ENCODE results near the gene RUNX1. TPM values are rescaled to one million over a fixed set of nuclear protein-coding genes. Genes with fewer than 3 reads are reported as not detected.

RUNX1 gene
- total and polyA plus RNA-seq, 2 experiments from 2014 or later: 0.12 TPM; not detected in 1

GRCh38 chr21:34791776-34792503 is 257.2 kb downstream of the RUNX1 start:
- DNase-seq (ENCODE audit: low read depth in 1 of 2, low spot score in 1 of 2): no peak
- Histone ChIP-seq H3K27ac (no peak overlapping the region), H3K4me3 (no peak overlapping the region), H3K36me3 (no peaks in the 10 kb centered on the region), H3K27me3 (no peaks in the 10 kb centered on the region), H3K4me1 (ENCODE audit: low read depth) (no peaks in the 10 kb centered on the region), H3K9me3 (ENCODE audit: low read depth) (no peaks in the 10 kb centered on the region)
- TF ChIP-seq CTCF (IDR thresholded peaks at IDR 0.05; ENCODE audit: low read depth, low read length): no peak

- Histone ChIP-seq H3K4me3 (no peak overlapping the region), H3K36me3 (no peaks in the 10 kb centered on the region), H3K4me1 (ENCODE audit: low read depth) (no peaks in the 10 kb centered on the region), H3K9me3 (ENCODE audit: low read depth) (no peaks in the 10 kb centered on the region), H3K27me3 (no peaks in the 10 kb centered on the region), H3K27ac (no peak overlapping the region)
- no peak for DNase-seq (ENCODE audit: low read depth in 1 of 2, low spot score in 1 of 2)
- no peak for TF ChIP-seq CTCF (IDR thresholded peaks at IDR 0.05; ENCODE audit: low read depth, low read length)
These were observed 258.3 kb downstream of the RUNX1 start for GRCh38 chr21:34790834-34791233.

- TF ChIP-seq CTCF (IDR thresholded peaks at IDR 0.05; ENCODE audit: low read depth, low read length): no peak
- no peak overlapping the region for H3K4me3 ChIP-seq
- no peaks in the 10 kb centered on the region for H3K4me1 ChIP-seq (ENCODE audit: low read depth)
- no peak overlapping the region for H3K27ac ChIP-seq
- no peaks in the 10 kb centered on the region for H3K27me3 ChIP-seq
- no peaks in the 10 kb centered on the region for H3K9me3 ChIP-seq (ENCODE audit: low read depth)
- no peak for DNase-seq (ENCODE audit: low read depth in 1 of 2, low spot score in 1 of 2)
- no peaks in the 10 kb centered on the region for H3K36me3 ChIP-seq
These were observed 258.8 kb downstream of the RUNX1 start for GRCh38 chr21:34790341-34790740.

GRCh38 chr21:34788879-34789278 is 260.2 kb downstream of the RUNX1 start:
- no peak for DNase-seq (ENCODE audit: low read depth in 1 of 2, low spot score in 1 of 2)
- no peak for TF ChIP-seq CTCF (IDR thresholded peaks at IDR 0.05; ENCODE audit: low read depth, low read length)
- no peaks in the 10 kb centered on the region for H3K9me3 ChIP-seq (ENCODE audit: low read depth)
- no peak overlapping the region for H3K27ac ChIP-seq
- no peaks in the 10 kb centered on the region for H3K4me1 ChIP-seq (ENCODE audit: low read depth)
- H3K36me3 ChIP-seq: no peaks in the 10 kb centered on the region
- H3K27me3 ChIP-seq: no peaks in the 10 kb centered on the region
- H3K4me3 ChIP-seq: no peak overlapping the region

GRCh38 chr21:34783815-34784214 is 265.3 kb downstream of the RUNX1 start:
- H3K4me3 ChIP-seq: no peak overlapping the region
- no peaks in the 10 kb centered on the region for H3K9me3 ChIP-seq (ENCODE audit: low read depth)
- no peaks in the 10 kb centered on the region for H3K27me3 ChIP-seq
- no peak overlapping the region for H3K27ac ChIP-seq
- no peaks in the 10 kb centered on the region for H3K36me3 ChIP-seq
- no peak for DNase-seq (ENCODE audit: low read depth in 1 of 2, low spot score in 1 of 2)
- TF ChIP-seq CTCF (IDR thresholded peaks at IDR 0.05; ENCODE audit: low read depth, low read length): no peak
- no peaks in the 10 kb centered on the region for H3K4me1 ChIP-seq (ENCODE audit: low read depth)

All from cardiac muscle cell (in vitro differentiated cells and primary cell).